Ovary (tissue), 9 donors: Measurements from ENCODE around the gene TAAR8. TPM values are rescaled to one million over a fixed set of nuclear protein-coding genes. Genes with fewer than 3 reads are reported as not detected.
"Not testable (repeated sequence)": the region's sequence is repeated elsewhere in the genome, so short reads cannot be mapped to it uniquely, and the experiment has no call there.

Experiments
- DNase-seq, 5 donors: peaks; one replicate each; pipeline ENCODE4 v3.0.0-alpha.2; 2019 to 2020
- H3K27ac ChIP-seq, 2 donors: fragments of 200-600 bp; one replicate each; pipeline versions ENCODE4 v1.5.1 to v1.8.0; 2019 to 2022
- H3K27me3 ChIP-seq: fragments of 200-600 bp; one replicate; pipeline ENCODE4 v1.8.0; 2022
- H3K36me3 ChIP-seq: fragments of 200-600 bp; sonication (generic); one replicate; pipeline ENCODE4 v1.5.1; 2019
- H3K4me1 ChIP-seq: one replicate; pipeline ENCODE4 v1.8.1; 2013; ENCODE audit warnings: mild to moderate bottlenecking, moderate library complexity; ENCODE audit not compliant: insufficient read depth
- H3K4me3 ChIP-seq: fragments of 200-600 bp; sonication (generic); one replicate; pipeline ENCODE4 v1.5.1; 2017
- H3K9me3 ChIP-seq, 2 donors: fragments of 200-600 bp in 1 of 2; sonication (generic) in 1 of 2; one replicate each; pipeline versions ENCODE4 v1.5.1 to v1.8.1; 2013 to 2019; ENCODE audit warnings: mild to moderate bottlenecking in 1 of 2, moderate library complexity in 1 of 2
- EP300 ChIP-seq: sonication (generic); formaldehyde crosslinking; IDR thresholded peaks from one replicate; pipeline ENCODE4 v1.6.1; 2017; ENCODE audit warnings: antibody characterized with exemption
- POLR2A ChIP-seq: fragments of 450-650 bp; IDR thresholded peaks from one replicate; pipeline ENCODE4 v1.6.1; 2017; ENCODE audit warnings: antibody characterized with exemption, mild to moderate bottlenecking, moderate library complexity
- WGBS, 3 donors: extraction: QIAGEN DNeasy Blood & Tissue Kit in 1 of 3; methylation state at CpG; one replicate each; pipeline versions ENCODE4 v1.1.5 to v1.1.7; 2013 to 2017; 5-methylcytosine and 5-hydroxymethylcytosine counted together
- intact Hi-C, 4 donors: fragments of 100-400 bp; cut with DNase I; formaldehyde crosslinking; loops; one replicate each; pipeline versions ENCODE4 v1.11.0 to v1.15.1; 2022 to 2023
- polyA plus RNA-seq, 2 donors: library from polyadenylated mRNA; stranded (reverse); fragments of 200-250 nt in 1 of 2; fragments of 350-450 nt in 1 of 2; fragmentation: Illumina TruSeq in 1 of 2; extraction: RNeasy Lipid Tissue Mini Kit (QIAGEN cat#74804) in 1 of 2; gene quantifications; one replicate each; pipeline ENCODE4 v1.2.3, GENCODE V29; 2013 to 2014
- total RNA-seq, 7 donors: library from RNA; depleted of rRNA in 2 of 7; stranded (reverse); fragments of >200 nt in 2 of 7; fragmentation: NEBNext Ultra II Directional in 3 of 7; extraction: Animal tissue kit (Norgen Biotek cat#: 25700) in 3 of 7; gene quantifications; one replicate each; pipeline versions ENCODE4 v1.1.0 to v1.2.4, GENCODE V29; 2016 to 2023
- TF ChIP-seq, protein P1 (sequence below), 3 donors: fragments of 450-650 bp in 2 of 3; fragments of 200-600 bp in 1 of 3; IDR thresholded peaks; one replicate each; pipeline versions ENCODE4 v1.5.1 to v1.8.0; 2016 to 2022; ENCODE audit warnings: antibody characterized with exemption in 3 of 3, mild to moderate bottlenecking in 1 of 3
- donor health status: DM: no; HTN: no; CAD: no; lungs with moderate emphysema.
- donor health status: DM: no; HTN: no; CAD: no.
- donor health status: Bipolar disorder and iron deficiency.
- donor health status: DM: yes; HTN: yes; CAD: no.
- donor health status: DM: no; HTN: no; CAD: no.
- donor health status: DM: yes; HTN: yes; CAD: no.

Gene TAAR8
- total and polyA plus RNA-seq, 9 donors = not detected

DNA sequence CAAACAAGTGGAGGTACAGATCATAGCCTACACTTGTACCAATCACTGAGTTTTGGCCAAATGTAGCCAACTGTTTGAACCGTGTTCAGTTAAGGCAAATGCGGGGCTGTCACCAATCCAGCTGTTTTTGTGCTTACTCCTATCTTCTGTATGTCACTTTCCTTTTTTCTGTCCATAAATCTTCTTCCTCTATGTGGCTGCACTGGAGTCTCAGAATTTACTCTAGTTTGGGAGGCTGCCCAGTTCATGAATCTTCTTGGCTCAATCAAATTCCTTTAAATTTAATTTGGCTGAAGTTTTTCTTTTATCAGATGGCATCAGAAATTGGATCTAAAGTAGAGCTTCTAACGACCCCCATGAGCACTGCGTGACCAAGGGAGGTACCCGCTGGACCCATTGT is 27.8 kb upstream of the TAAR8 start:
- intact Hi-C loops = no loop called here

DNA sequence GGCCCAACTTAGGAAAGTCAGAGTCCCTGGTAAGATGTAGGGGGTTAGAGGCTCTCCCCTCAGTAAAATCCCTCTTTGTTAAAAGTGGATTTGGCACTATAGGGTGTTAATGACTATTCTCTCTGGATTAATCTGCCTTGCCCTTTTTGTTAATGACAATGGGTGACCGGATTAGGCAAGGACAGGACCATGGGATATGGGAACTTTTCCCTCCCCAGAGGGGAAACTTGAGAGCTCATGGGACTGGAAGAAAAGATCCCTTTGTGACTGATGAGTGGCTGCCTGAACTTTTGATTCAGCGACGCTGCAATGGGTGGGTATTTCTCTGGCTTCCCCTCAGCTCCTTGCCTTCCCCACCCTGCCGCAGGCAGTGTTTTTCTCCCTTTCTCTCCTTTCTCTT is 26.6 kb upstream of the TAAR8 start:
- H3K36me3 ChIP-seq = no peaks in the 10 kb centered on the region
- H3K27me3 ChIP-seq = no peaks in the 10 kb centered on the region
- WGBS, 3 donors = 63 to 84% (median 69%) methylated on average over 4 of the region's 4 CpGs
- no peak overlapping the region for H3K4me3 ChIP-seq
- TF ChIP-seq, protein P1, sequence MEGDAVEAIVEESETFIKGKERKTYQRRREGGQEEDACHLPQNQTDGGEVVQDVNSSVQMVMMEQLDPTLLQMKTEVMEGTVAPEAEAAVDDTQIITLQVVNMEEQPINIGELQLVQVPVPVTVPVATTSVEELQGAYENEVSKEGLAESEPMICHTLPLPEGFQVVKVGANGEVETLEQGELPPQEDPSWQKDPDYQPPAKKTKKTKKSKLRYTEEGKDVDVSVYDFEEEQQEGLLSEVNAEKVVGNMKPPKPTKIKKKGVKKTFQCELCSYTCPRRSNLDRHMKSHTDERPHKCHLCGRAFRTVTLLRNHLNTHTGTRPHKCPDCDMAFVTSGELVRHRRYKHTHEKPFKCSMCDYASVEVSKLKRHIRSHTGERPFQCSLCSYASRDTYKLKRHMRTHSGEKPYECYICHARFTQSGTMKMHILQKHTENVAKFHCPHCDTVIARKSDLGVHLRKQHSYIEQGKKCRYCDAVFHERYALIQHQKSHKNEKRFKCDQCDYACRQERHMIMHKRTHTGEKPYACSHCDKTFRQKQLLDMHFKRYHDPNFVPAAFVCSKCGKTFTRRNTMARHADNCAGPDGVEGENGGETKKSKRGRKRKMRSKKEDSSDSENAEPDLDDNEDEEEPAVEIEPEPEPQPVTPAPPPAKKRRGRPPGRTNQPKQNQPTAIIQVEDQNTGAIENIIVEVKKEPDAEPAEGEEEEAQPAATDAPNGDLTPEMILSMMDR (IDR thresholded peaks at IDR 0.05) = no peak
- no peak for TF ChIP-seq EP300
- no peak for TF ChIP-seq POLR2A
- intact Hi-C loops = no loop called here
- no peaks in the 10 kb centered on the region for H3K9me3 ChIP-seq
- no peak overlapping the region for H3K27ac ChIP-seq
- DNase-seq = no peak
- H3K4me1 ChIP-seq = no peaks in the 10 kb centered on the region

More for the DNA sequence above, 27.8 kb upstream of the TAAR8 start:
- no peak for DNase-seq
- TF ChIP-seq POLR2A = no peak
- no peak for TF ChIP-seq EP300
- TF ChIP-seq, protein P1 (IDR thresholded peaks at IDR 0.05) = no peak
- H3K36me3 ChIP-seq = no peaks in the 10 kb centered on the region
- no peaks in the 10 kb centered on the region for H3K27me3 ChIP-seq
- no peaks in the 10 kb centered on the region for H3K4me1 ChIP-seq
- H3K4me3 ChIP-seq = no peak overlapping the region
- no peaks in the 10 kb centered on the region for H3K9me3 ChIP-seq
- no peak overlapping the region for H3K27ac ChIP-seq
- WGBS, 3 donors = 70 to 81% (median 73%) methylated on average over 5 of the region's 5 CpGs

DNA sequence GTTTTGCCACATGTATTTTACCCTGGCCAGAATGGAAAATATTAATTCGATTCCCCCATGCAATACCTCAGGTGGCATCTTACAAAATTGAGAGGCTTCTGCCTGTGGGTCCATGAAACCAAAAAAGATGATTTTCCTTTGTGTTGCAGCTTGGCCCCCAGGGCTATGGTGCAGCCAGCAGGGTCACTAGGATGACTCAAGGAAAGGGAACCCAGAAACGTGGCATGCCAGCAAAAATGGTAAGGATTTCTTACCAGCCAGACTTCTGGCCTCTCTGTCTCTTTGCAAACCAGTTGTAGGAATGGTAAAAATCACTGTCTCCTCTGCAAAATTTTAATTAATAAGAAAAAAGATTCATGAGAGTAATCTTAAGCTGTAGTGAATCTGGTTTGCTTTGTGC is 26.0 kb upstream of the TAAR8 start:
- intact Hi-C loops = no loop called here
- WGBS, 3 donors = 57 to 68% (median 67%) methylated on average over 2 of the region's 2 CpGs
- no peaks in the 10 kb centered on the region for H3K27me3 ChIP-seq
- DNase-seq = no peak
- no peaks in the 10 kb centered on the region for H3K4me1 ChIP-seq
- no peak overlapping the region for H3K27ac ChIP-seq
- TF ChIP-seq, protein P1 (IDR thresholded peaks at IDR 0.05) = no peak
- TF ChIP-seq EP300 (no peak), POLR2A (no peak)
- H3K36me3 ChIP-seq = no peaks in the 10 kb centered on the region
- H3K9me3 ChIP-seq = no peaks in the 10 kb centered on the region
- H3K4me3 ChIP-seq = no peak overlapping the region

DNA sequence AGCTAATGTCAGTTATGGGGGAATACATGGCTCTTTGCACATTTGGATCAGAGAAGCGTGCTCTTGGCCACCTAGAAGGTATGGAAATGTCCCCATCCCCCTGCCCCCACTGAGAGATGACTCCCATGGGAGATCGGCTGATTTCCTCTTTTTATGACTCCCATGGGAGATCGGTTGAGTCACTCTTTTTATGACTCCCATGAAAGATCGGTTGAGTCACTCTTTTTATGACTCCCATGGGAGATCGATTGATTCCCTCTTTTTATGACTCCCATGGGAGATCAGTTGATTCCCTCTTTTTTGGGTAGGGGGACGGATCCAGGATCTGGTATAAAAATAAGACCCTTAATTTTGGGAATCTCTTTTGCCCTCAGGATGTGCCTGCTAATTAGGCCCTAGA is 24.7 kb upstream of the TAAR8 start:
- intact Hi-C loops = no loop called here
- Histone ChIP-seq H3K9me3 (no peaks in the 10 kb centered on the region), H3K36me3 (no peaks in the 10 kb centered on the region), H3K27me3 (no peaks in the 10 kb centered on the region), H3K4me1 (no peaks in the 10 kb centered on the region), H3K4me3 (no peak overlapping the region), H3K27ac (no peak overlapping the region)
- no peak for TF ChIP-seq POLR2A
- DNase-seq = no peak
- WGBS, 3 donors = 79 to 85% (median 80%) methylated on average over 6 of the region's 6 CpGs

DNA sequence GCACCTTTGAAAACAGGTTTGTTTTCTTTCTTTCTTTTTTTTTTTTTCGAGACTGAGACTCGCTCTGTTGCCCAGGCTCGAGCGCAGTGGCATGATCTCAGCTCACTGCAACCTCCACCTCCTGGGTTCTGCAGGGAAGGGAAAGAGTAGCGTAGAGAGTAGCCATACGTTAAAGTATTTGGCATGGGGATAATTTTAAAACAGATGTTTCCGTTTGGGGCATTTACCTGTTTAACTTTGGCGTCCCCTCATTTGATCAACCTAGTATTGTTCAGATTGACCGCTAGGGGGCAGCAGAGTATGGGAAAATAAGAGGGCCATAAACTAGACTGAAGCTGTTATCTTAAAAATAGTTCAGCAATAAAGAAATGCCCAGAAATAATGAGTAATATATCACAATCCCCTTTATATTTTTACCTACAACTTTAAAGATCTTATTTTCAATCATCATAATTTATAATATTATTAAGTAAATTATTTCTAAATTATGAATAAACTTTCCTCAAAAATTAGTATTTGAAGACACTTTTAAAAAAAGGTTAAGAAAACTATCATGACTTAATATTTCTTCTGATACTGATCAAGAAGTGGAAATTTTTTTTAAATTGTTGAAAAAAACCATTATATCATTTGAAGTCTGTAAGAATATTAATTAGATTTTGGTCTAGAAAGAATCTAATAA is 22.0 kb upstream of the TAAR8 start:
- Histone ChIP-seq H3K27me3 (no peaks in the 10 kb centered on the region), H3K36me3 (no peaks in the 10 kb centered on the region), H3K9me3 (no peaks in the 10 kb centered on the region), H3K27ac (no peak overlapping the region), H3K4me1 (no peaks in the 10 kb centered on the region), H3K4me3 (no peak overlapping the region)
- intact Hi-C loops = no loop called here
- DNase-seq = peak in 4 of 5 donors; percentile 27 to 64 (median 44)
- WGBS, 3 donors = 12 to 20% (median 13%) methylated on average over 9 of the region's 9 CpGs
- TF ChIP-seq, protein P1 (IDR thresholded peaks at IDR 0.05) = peak; percentile 42 to 66 (median 52)
- TF ChIP-seq EP300 = no peak

DNA sequence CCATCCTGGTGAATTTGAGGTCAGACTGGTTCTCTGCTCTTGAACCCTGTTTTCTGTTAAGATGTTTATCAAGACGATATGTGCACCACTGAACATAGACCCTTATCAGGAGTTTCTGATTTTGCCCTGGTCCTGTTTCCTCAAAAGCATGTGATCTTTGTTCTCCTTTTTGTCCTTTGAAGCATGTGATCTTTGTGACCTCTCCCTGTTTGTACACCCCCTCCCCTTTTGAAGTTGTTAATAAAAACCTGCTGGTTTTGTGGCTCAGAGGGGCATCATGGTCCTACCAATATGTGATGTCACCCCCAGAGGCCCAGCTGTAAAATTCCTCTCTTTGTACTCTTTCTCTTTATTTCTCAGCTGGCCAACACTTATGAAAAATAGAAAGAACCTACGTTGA is 17.9 kb upstream of the TAAR8 start:
- intact Hi-C loops, H3K27ac ChIP-seq, H3K27me3 ChIP-seq, H3K4me1 ChIP-seq, H3K36me3 ChIP-seq, DNase-seq, H3K4me3 ChIP-seq, H3K9me3 ChIP-seq: not testable (repeated sequence)
- WGBS, 3 donors = 81 to 91% (median 89%) methylated on average over 2 of the region's 2 CpGs
